ENCODE data around the gene DNAJC1.

DNA sequence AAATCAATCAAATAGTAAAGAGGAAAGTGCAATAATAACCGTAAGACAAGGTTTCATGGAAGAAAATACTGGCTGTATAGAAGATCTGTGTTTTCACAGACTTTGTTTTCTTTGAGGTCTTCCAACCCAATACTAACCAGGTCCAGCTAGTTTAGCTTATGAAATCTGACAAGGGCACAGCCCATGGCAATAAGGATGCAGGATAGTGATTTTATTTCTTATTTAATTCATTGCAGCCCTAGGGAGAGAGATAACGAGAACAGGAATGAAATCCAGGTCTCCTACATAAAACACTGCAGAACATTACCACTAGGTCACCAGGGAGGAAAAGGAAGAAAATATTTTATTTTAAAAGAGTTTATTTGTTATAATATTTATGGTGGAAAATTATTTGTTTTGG, 145.1 kb downstream of the DNAJC1 start:
- TF ChIP-seq, protein P1, sequence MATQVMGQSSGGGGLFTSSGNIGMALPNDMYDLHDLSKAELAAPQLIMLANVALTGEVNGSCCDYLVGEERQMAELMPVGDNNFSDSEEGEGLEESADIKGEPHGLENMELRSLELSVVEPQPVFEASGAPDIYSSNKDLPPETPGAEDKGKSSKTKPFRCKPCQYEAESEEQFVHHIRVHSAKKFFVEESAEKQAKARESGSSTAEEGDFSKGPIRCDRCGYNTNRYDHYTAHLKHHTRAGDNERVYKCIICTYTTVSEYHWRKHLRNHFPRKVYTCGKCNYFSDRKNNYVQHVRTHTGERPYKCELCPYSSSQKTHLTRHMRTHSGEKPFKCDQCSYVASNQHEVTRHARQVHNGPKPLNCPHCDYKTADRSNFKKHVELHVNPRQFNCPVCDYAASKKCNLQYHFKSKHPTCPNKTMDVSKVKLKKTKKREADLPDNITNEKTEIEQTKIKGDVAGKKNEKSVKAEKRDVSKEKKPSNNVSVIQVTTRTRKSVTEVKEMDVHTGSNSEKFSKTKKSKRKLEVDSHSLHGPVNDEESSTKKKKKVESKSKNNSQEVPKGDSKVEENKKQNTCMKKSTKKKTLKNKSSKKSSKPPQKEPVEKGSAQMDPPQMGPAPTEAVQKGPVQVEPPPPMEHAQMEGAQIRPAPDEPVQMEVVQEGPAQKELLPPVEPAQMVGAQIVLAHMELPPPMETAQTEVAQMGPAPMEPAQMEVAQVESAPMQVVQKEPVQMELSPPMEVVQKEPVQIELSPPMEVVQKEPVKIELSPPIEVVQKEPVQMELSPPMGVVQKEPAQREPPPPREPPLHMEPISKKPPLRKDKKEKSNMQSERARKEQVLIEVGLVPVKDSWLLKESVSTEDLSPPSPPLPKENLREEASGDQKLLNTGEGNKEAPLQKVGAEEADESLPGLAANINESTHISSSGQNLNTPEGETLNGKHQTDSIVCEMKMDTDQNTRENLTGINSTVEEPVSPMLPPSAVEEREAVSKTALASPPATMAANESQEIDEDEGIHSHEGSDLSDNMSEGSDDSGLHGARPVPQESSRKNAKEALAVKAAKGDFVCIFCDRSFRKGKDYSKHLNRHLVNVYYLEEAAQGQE (IDR thresholded peaks at IDR 0.05): no peak
- TF ChIP-seq EGR1 (IDR thresholded peaks at IDR 0.05; ENCODE audit: low read depth in 2 of 2) (no peak), GABPA (IDR thresholded peaks at IDR 0.05 in 1 of 2, conservative IDR thresholded peaks at IDR 0.05 in 1 of 2) (no peak), TAF1 (conservative IDR thresholded peaks at IDR 0.05) (no peak), FOXA2 (IDR thresholded peaks at IDR 0.05) (no peak)
- TF ChIP-seq, protein P2, sequence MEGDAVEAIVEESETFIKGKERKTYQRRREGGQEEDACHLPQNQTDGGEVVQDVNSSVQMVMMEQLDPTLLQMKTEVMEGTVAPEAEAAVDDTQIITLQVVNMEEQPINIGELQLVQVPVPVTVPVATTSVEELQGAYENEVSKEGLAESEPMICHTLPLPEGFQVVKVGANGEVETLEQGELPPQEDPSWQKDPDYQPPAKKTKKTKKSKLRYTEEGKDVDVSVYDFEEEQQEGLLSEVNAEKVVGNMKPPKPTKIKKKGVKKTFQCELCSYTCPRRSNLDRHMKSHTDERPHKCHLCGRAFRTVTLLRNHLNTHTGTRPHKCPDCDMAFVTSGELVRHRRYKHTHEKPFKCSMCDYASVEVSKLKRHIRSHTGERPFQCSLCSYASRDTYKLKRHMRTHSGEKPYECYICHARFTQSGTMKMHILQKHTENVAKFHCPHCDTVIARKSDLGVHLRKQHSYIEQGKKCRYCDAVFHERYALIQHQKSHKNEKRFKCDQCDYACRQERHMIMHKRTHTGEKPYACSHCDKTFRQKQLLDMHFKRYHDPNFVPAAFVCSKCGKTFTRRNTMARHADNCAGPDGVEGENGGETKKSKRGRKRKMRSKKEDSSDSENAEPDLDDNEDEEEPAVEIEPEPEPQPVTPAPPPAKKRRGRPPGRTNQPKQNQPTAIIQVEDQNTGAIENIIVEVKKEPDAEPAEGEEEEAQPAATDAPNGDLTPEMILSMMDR (IDR thresholded peaks at IDR 0.05; ENCODE audit: low read depth, low read length, missing input control): no peak
- TF ChIP-seq, protein P3, sequence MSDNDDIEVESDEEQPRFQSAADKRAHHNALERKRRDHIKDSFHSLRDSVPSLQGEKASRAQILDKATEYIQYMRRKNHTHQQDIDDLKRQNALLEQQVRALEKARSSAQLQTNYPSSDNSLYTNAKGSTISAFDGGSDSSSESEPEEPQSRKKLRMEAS (IDR thresholded peaks at IDR 0.05): no peak

Data from liver (tissue), 3 donors.